Endothelial cell of umbilical vein (primary cell): ENCODE measurements around the gene TXN2. TPM values are rescaled to one million over a fixed set of nuclear protein-coding genes. Genes with fewer than 3 reads are reported as not detected.
A peak's percentile ranks its signal among the peaks of the same experiment; 100 is the strongest.

Source experiments
- BruUV-seq: library from RNA; stranded (reverse); fragments of 400-500 nt; replicated peaks from 2 replicates; lab custom pipeline; 2021; lab: Mats Ljungman, UMichigan
- CTCF ChIA-PET: fragments of 300-600, 350-600 bp; sonication (Branson Sonifier 250); formaldehyde crosslinking; loops from one replicate; lab custom pipeline; 2021; ENCODE audit warnings: antibody characterized with exemption, inconsistent platforms; lab: Charles Lee
- POLR2A ChIA-PET: fragments of 300-600, 350-600 bp; sonication (Branson Sonifier 250); formaldehyde crosslinking; loops from one replicate; lab custom pipeline; 2021; ENCODE audit warnings: antibody characterized with exemption, inconsistent platforms; lab: Charles Lee
- DNase-seq: peaks from one replicate; pipeline ENCODE4 v3.0.0-alpha.2; 2011; ENCODE audit warnings: low read depth, low spot score
- FAIRE-seq: peaks from 2 replicates; lab custom pipeline; 2011; peaks lifted over from hg19 to GRCh38; lab: Jason Lieb, UNC
- H2AFZ ChIP-seq: 2 replicates; pipeline ENCODE4 v1.6.0; 2012; ENCODE audit warnings: low read depth, low read length, control low read depth, inconsistent platforms
- H3K27ac ChIP-seq: 2 replicates; pipeline ENCODE4 v1.5.1; 2011; ENCODE audit warnings: low read depth, mild to moderate bottlenecking, control low read depth, low read length, moderate library complexity; ENCODE audit not compliant: insufficient read depth
- H3K27me3 ChIP-seq, 2 experiments: 2 replicates each; pipeline versions ENCODE4 v1.6.0 to v1.6.1; 2011; ENCODE audit warnings: low read length in 2 of 2, mixed read lengths in 1 of 2; ENCODE audit not compliant: control insufficient read depth in 2 of 2, insufficient read depth in 2 of 2
- H3K36me3 ChIP-seq, 2 experiments: 2 replicates in 1 of 2; 3 replicates in 1 of 2; pipeline ENCODE4 v1.5.1; 2011; ENCODE audit warnings: low read length in 2 of 2, mild to moderate bottlenecking in 1 of 2, moderate library complexity in 1 of 2; ENCODE audit not compliant: control insufficient read depth in 2 of 2, insufficient read depth in 2 of 2; ENCODE audit errors: extremely low read depth in 1 of 2
- H3K4me1 ChIP-seq: 3 replicates; pipeline ENCODE4 v1.5.1; 2011; ENCODE audit warnings: mild to moderate bottlenecking, low read length; ENCODE audit not compliant: control insufficient read depth, insufficient read depth; ENCODE audit errors: extremely low read depth
- H3K4me2 ChIP-seq: 2 replicates; pipeline ENCODE4 v1.6.1; 2011; ENCODE audit warnings: low read length, control low read depth, mixed read lengths; ENCODE audit not compliant: insufficient read depth
- H3K4me3 ChIP-seq, 3 experiments: fragments of 200-600 bp in 1 of 3; sonication (generic), shearing (Covaris generic) in 1 of 3; replicated peaks in 1 of 3; 2 replicates each; pipeline ENCODE4 v1.5.1; 2011 to 2016; ENCODE audit warnings: control low read depth in 3 of 3, low read length in 3 of 3, mild to moderate bottlenecking in 2 of 3, inconsistent platforms in 1 of 3, low read depth in 1 of 3, moderate library complexity in 1 of 3; ENCODE audit not compliant: insufficient read depth in 1 of 3
- H3K79me2 ChIP-seq: 2 replicates; pipeline ENCODE4 v1.6.0; 2012; ENCODE audit warnings: low read length, inconsistent platforms; ENCODE audit not compliant: control insufficient read depth, insufficient read depth
- H3K9ac ChIP-seq: replicated peaks from 2 replicates; pipeline ENCODE3; 2011; ENCODE audit warnings: low read length, control low read depth; ENCODE audit not compliant: insufficient read depth; ENCODE audit errors: extremely low read depth
- H3K9me1 ChIP-seq: replicated peaks from 3 replicates; pipeline ENCODE4 v1.6.0; 2011; ENCODE audit warnings: mild to moderate bottlenecking, low read length; ENCODE audit not compliant: control insufficient read depth, insufficient read depth; ENCODE audit errors: extremely low read depth
- H3K9me3 ChIP-seq: replicated peaks from 2 replicates; pipeline ENCODE4 v1.5.1; 2012; ENCODE audit warnings: low read length, inconsistent platforms; ENCODE audit not compliant: control insufficient read depth, insufficient read depth
- H4K20me1 ChIP-seq: replicated peaks from 2 replicates; pipeline ENCODE3; 2011; ENCODE audit warnings: mild to moderate bottlenecking, low read length; ENCODE audit not compliant: control insufficient read depth, insufficient read depth; ENCODE audit errors: extremely low read depth
- EZH2 ChIP-seq: IDR thresholded peaks from 2 replicates; pipeline ENCODE4 v1.6.1; 2012; ENCODE audit warnings: borderline replicate concordance, low read depth, mild to moderate bottlenecking, moderate library complexity, low read length, inconsistent platforms; ENCODE audit not compliant: severe bottlenecking
- FOS ChIP-seq: IDR thresholded peaks from 2 replicates; pipeline ENCODE4 v1.6.1; 2011; ENCODE audit warnings: mild to moderate bottlenecking, low read length, moderate library complexity, borderline replicate concordance; ENCODE audit not compliant: insufficient read depth
- GATA2 ChIP-seq: IDR thresholded peaks from 2 replicates; pipeline ENCODE4 v1.7.0; 2011; ENCODE audit warnings: low read depth, mild to moderate bottlenecking, moderate library complexity, mixed read lengths, low read length; ENCODE audit not compliant: insufficient read length, insufficient read depth
- JUN ChIP-seq: IDR thresholded peaks from 2 replicates; pipeline ENCODE4 v1.6.1; 2011; ENCODE audit warnings: borderline replicate concordance, low read depth; ENCODE audit not compliant: insufficient read length, insufficient read depth
- POLR2A ChIP-seq: IDR thresholded peaks from 2 replicates; pipeline ENCODE4 v1.6.1; 2012; ENCODE audit warnings: low read depth, mild to moderate bottlenecking, control low read depth, low read length
- POLR2AphosphoS5 ChIP-seq: IDR thresholded peaks from 2 replicates; pipeline ENCODE4 v1.6.1; 2012; ENCODE audit warnings: low read depth, mild to moderate bottlenecking, control low read depth, low read length, moderate library complexity; ENCODE audit not compliant: insufficient read depth
- dilution Hi-C: fragments of 300-500 bp; cut with MboI; formaldehyde crosslinking; loops from one replicate; pipeline ENCODE4 v1.15.0; 2019; ENCODE audit warnings: low sequenced_read_pairs; ENCODE audit not compliant: extremely low pct_ligation_motif_present
- intact Hi-C: fragments of 100-400 bp; cut with micrococcal nuclease; formaldehyde crosslinking; loops from one replicate; pipeline ENCODE4 v1.10.0; 2022
- polyA plus RNA-seq, 4 experiments: library from polyadenylated mRNA; depleted of rRNA in 3 of 4; stranded (reverse) in 3 of 4; unstranded in 1 of 4; fragments of >200 nt; gene quantifications; 2 replicates each; pipeline versions ENCODE4 v1.2.1 to v1.2.3, GENCODE V29; 2011 to 2012; ENCODE audit warnings: missing spikeins in 1 of 4
- total RNA-seq: library from RNA; stranded (reverse); gene quantifications from 2 replicates; pipeline ENCODE4 v1.2.3, GENCODE V29; 2021
- TF ChIP-seq, protein P1 (sequence below): IDR thresholded peaks from 2 replicates; pipeline ENCODE4 v1.6.1; 2011; ENCODE audit not compliant: insufficient read depth, insufficient read length

TXN2 gene
- total and polyA plus RNA-seq, 2 donors (not counting 3 experiments of a cell fraction or from before 2014, with no cell fraction given), result 75.9 to 183 TPM

DNA sequence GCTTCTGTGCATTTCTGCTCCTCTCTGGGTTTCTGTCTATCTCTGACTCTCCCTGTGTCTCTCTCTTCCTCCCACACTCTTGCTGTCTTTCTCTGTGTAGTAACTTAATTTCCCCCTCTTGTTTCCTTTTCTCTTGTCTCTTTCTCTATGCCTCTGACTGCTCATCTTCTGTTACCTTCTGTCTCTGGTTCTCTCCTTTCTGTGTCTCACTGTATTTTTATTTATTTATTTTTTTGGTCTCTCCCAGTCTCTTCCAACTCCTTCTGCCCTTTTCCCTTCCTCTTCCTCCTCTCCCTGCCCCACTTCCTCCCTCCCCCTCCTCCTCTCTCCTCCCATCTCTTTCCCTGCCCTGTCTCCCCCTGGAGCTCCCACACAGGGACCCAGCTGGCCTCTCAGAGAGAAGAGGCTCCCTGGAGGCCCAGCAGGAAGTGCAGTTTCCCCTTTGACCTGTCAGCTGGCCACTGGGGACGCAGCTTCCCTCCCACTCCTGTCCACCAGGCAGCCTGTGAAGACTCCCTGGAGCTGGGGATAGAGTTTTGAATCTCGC is 55.4 kb downstream of the TXN2 start:
- CTCF ChIA-PET, result interaction anchor here (1.0 to 1.6 kb wide), 4 partner anchors 12 to 20 kb away, joined by 3 to 5 read pairs (median 4); no protein-coding TSS in a partner anchor
- BruUV-seq, result no TSS peak
- DNase-seq (no peak), FAIRE-seq (peak; percentile 61)
- H3K9ac ChIP-seq, result no peak overlapping the region
- TF ChIP-seq, protein P1, sequence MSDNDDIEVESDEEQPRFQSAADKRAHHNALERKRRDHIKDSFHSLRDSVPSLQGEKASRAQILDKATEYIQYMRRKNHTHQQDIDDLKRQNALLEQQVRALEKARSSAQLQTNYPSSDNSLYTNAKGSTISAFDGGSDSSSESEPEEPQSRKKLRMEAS, result no peak
- TF ChIP-seq EZH2 (no peak), JUN (no peak), POLR2AphosphoS5 (no peak), GATA2 (no peak), FOS (no peak), POLR2A (no peak)
- intact Hi-C loops (no loop called here), dilution Hi-C loops (no loop called here)
- peaks cover 19% of the 10 kb centered on the region for H3K4me1 ChIP-seq
- H4K20me1 ChIP-seq, result no peaks in the 10 kb centered on the region
- H3K79me2 ChIP-seq, result no peaks in the 10 kb centered on the region
- H3K36me3 ChIP-seq, result no peaks in the 10 kb centered on the region
- no peaks in the 10 kb centered on the region for H3K9me1 ChIP-seq
- H2AFZ ChIP-seq, result peak overlapping the region; percentile 79
- H3K9me3 ChIP-seq, result no peaks in the 10 kb centered on the region
- H3K4me3 ChIP-seq, result no peak overlapping the region
- H3K4me2 ChIP-seq, result no peak overlapping the region
- POLR2A ChIA-PET, result interaction anchor here (0.6 kb wide), 1 partner anchor 58 kb away, joined by 10 read pairs; no protein-coding TSS in a partner anchor
- no peak overlapping the region for H3K27ac ChIP-seq
- H3K27me3 ChIP-seq, result no peaks in the 10 kb centered on the region
